ENCODE data around the gene EFHD2. TPM values are rescaled to one million over a fixed set of nuclear protein-coding genes. Genes with fewer than 3 reads are reported as not detected.
"Not testable (repeated sequence)": the region's sequence is repeated elsewhere in the genome, so short reads cannot be mapped to it uniquely, and the experiment has no call there.

The EFHD2 gene
- total and polyA plus RNA-seq, 9 donors, result 18.3 to 40.8 (median 33.3) TPM

GRCh38 chr1:15386164-15386749 is 23.4 kb upstream of the EFHD2 start:
- Histone ChIP-seq H3K27ac (ENCODE audit: low read length) (no peak overlapping the region), H3K9me3 (replicated peaks; ENCODE audit: control insufficient read depth, low read depth, low read length) (no peaks in the 10 kb centered on the region), H3K4me3 (ENCODE audit: low read length) (no peak overlapping the region), H3K4me1 (ENCODE audit: control insufficient read depth, insufficient read depth, low read length) (peaks cover 14% of the 10 kb centered on the region), H3K27me3 (ENCODE audit: control insufficient read depth, insufficient read depth, low read length) (peaks cover 26% of the 10 kb centered on the region), H3K36me3 (ENCODE audit: control insufficient read depth, insufficient read depth, low read length) (no peaks in the 10 kb centered on the region)
- WGBS (ENCODE audit: insufficient coverage), result 5% methylated on average over 12 of the region's 17 CpGs
- peak; percentile 37 for DNase-seq

GRCh38 chr1:15388201-15388880 is 21.3 kb upstream of the EFHD2 start:
- Histone ChIP-seq H3K27ac (ENCODE audit: low read length) (no peak overlapping the region), H3K4me3 (ENCODE audit: low read length) (no peak overlapping the region), H3K36me3 (ENCODE audit: control insufficient read depth, insufficient read depth, low read length) (no peaks in the 10 kb centered on the region), H3K27me3 (ENCODE audit: control insufficient read depth, insufficient read depth, low read length) (peaks cover 26% of the 10 kb centered on the region), H3K9me3 (replicated peaks; ENCODE audit: control insufficient read depth, low read depth, low read length) (no peaks in the 10 kb centered on the region), H3K4me1 (ENCODE audit: control insufficient read depth, insufficient read depth, low read length) (peaks cover 14% of the 10 kb centered on the region)
- no peak for DNase-seq
- 54% methylated on average over 10 of the region's 15 CpGs for WGBS (ENCODE audit: insufficient coverage)

- not testable (repeated sequence) for H3K9me3 ChIP-seq (replicated peaks; ENCODE audit: control insufficient read depth, low read depth, low read length); H3K4me1 ChIP-seq (ENCODE audit: control insufficient read depth, insufficient read depth, low read length); DNase-seq; H3K27ac ChIP-seq (ENCODE audit: low read length); H3K36me3 ChIP-seq (ENCODE audit: control insufficient read depth, insufficient read depth, low read length); H3K4me3 ChIP-seq (ENCODE audit: low read length)
- H3K27me3 ChIP-seq (ENCODE audit: control insufficient read depth, insufficient read depth, low read length), result peaks cover 23% of the 10 kb centered on the region
- WGBS (ENCODE audit: insufficient coverage), result 94% methylated on average over 6 of the region's 8 CpGs
Measured at GRCh38 chr1:15389828-15390227, 19.9 kb upstream of the EFHD2 start.

- Histone ChIP-seq H3K4me3 (ENCODE audit: low read length) (no peak overlapping the region), H3K36me3 (ENCODE audit: control insufficient read depth, insufficient read depth, low read length) (no peaks in the 10 kb centered on the region), H3K27me3 (ENCODE audit: control insufficient read depth, insufficient read depth, low read length) (peaks cover 19% of the 10 kb centered on the region), H3K27ac (ENCODE audit: low read length) (no peak overlapping the region), H3K9me3 (replicated peaks; ENCODE audit: control insufficient read depth, low read depth, low read length) (no peaks in the 10 kb centered on the region), H3K4me1 (ENCODE audit: control insufficient read depth, insufficient read depth, low read length) (peaks cover 9% of the 10 kb centered on the region)
- DNase-seq, result no peak
- WGBS (ENCODE audit: insufficient coverage), result 76% methylated on average over 8 of the region's 8 CpGs
Measured at GRCh38 chr1:15390667-15391066, 19.0 kb upstream of the EFHD2 start.

GRCh38 chr1:15391366-15391765 is 18.3 kb upstream of the EFHD2 start:
- no peak for DNase-seq
- Histone ChIP-seq H3K9me3 (replicated peaks; ENCODE audit: control insufficient read depth, low read depth, low read length) (no peaks in the 10 kb centered on the region), H3K4me1 (ENCODE audit: control insufficient read depth, insufficient read depth, low read length) (peaks cover 2% of the 10 kb centered on the region), H3K4me3 (ENCODE audit: low read length) (no peak overlapping the region), H3K27me3 (ENCODE audit: control insufficient read depth, insufficient read depth, low read length) (peaks cover 12% of the 10 kb centered on the region), H3K36me3 (ENCODE audit: control insufficient read depth, insufficient read depth, low read length) (no peaks in the 10 kb centered on the region), H3K27ac (ENCODE audit: low read length) (no peak overlapping the region)
- WGBS (ENCODE audit: insufficient coverage), result no CpG with 5 or more reads among the region's 4 CpGs

GRCh38 chr1:15393475-15394257 is 16.0 kb upstream of the EFHD2 start:
- DNase-seq, result no peak
- no peaks in the 10 kb centered on the region for H3K36me3 ChIP-seq (ENCODE audit: control insufficient read depth, insufficient read depth, low read length)
- H3K27me3 ChIP-seq (ENCODE audit: control insufficient read depth, insufficient read depth, low read length), result peaks cover 4% of the 10 kb centered on the region
- no peak overlapping the region for H3K27ac ChIP-seq (ENCODE audit: low read length)
- no peaks in the 10 kb centered on the region for H3K4me1 ChIP-seq (ENCODE audit: control insufficient read depth, insufficient read depth, low read length)
- no peaks in the 10 kb centered on the region for H3K9me3 ChIP-seq (replicated peaks; ENCODE audit: control insufficient read depth, low read depth, low read length)
- H3K4me3 ChIP-seq (ENCODE audit: low read length), result no peak overlapping the region
- 52% methylated on average over 8 of the region's 9 CpGs for WGBS (ENCODE audit: insufficient coverage)

GRCh38 chr1:15394258-15394690 is 15.4 kb upstream of the EFHD2 start:
- Histone ChIP-seq H3K9me3 (replicated peaks; ENCODE audit: control insufficient read depth, low read depth, low read length) (peaks cover under 1% of the 10 kb centered on the region), H3K27me3 (ENCODE audit: control insufficient read depth, insufficient read depth, low read length) (peaks cover 3% of the 10 kb centered on the region), H3K4me3 (ENCODE audit: low read length) (no peak overlapping the region), H3K27ac (ENCODE audit: low read length) (no peak overlapping the region), H3K36me3 (ENCODE audit: control insufficient read depth, insufficient read depth, low read length) (no peaks in the 10 kb centered on the region), H3K4me1 (ENCODE audit: control insufficient read depth, insufficient read depth, low read length) (no peaks in the 10 kb centered on the region)
- WGBS (ENCODE audit: insufficient coverage), result no CpG with 5 or more reads among the region's 3 CpGs
- no peak for DNase-seq

GRCh38 chr1:15397236-15397635 is 12.5 kb upstream of the EFHD2 start:
- Histone ChIP-seq H3K27ac (ENCODE audit: low read length) (no peak overlapping the region), H3K4me3 (ENCODE audit: low read length) (no peak overlapping the region), H3K36me3 (ENCODE audit: control insufficient read depth, insufficient read depth, low read length) (no peaks in the 10 kb centered on the region), H3K27me3 (ENCODE audit: control insufficient read depth, insufficient read depth, low read length) (peaks cover 3% of the 10 kb centered on the region), H3K4me1 (ENCODE audit: control insufficient read depth, insufficient read depth, low read length) (no peaks in the 10 kb centered on the region), H3K9me3 (replicated peaks; ENCODE audit: control insufficient read depth, low read depth, low read length) (peaks cover 9% of the 10 kb centered on the region)
- no CpG with 5 or more reads among the region's 2 CpGs for WGBS (ENCODE audit: insufficient coverage)
- no peak for DNase-seq

- no peak for DNase-seq
- Histone ChIP-seq H3K36me3 (ENCODE audit: control insufficient read depth, insufficient read depth, low read length) (no peaks in the 10 kb centered on the region), H3K27me3 (ENCODE audit: control insufficient read depth, insufficient read depth, low read length) (no peaks in the 10 kb centered on the region), H3K4me3 (ENCODE audit: low read length) (no peak overlapping the region), H3K4me1 (ENCODE audit: control insufficient read depth, insufficient read depth, low read length) (no peaks in the 10 kb centered on the region), H3K27ac (ENCODE audit: low read length) (no peak overlapping the region), H3K9me3 (replicated peaks; ENCODE audit: control insufficient read depth, low read depth, low read length) (peaks cover 9% of the 10 kb centered on the region)
- WGBS (ENCODE audit: insufficient coverage), result 90% methylated on average over 2 of the region's 2 CpGs
Measured at GRCh38 chr1:15399710-15400109, 10.0 kb upstream of the EFHD2 start.

GRCh38 chr1:15400627-15401026 is 9.1 kb upstream of the EFHD2 start:
- Histone ChIP-seq H3K4me1 (ENCODE audit: control insufficient read depth, insufficient read depth, low read length) (no peaks in the 10 kb centered on the region), H3K9me3 (replicated peaks; ENCODE audit: control insufficient read depth, low read depth, low read length) (peaks cover 9% of the 10 kb centered on the region), H3K36me3 (ENCODE audit: control insufficient read depth, insufficient read depth, low read length) (no peaks in the 10 kb centered on the region), H3K4me3 (ENCODE audit: low read length) (no peak overlapping the region), H3K27me3 (ENCODE audit: control insufficient read depth, insufficient read depth, low read length) (no peaks in the 10 kb centered on the region), H3K27ac (ENCODE audit: low read length) (no peak overlapping the region)
- no peak for DNase-seq
- 90% methylated on average over 2 of the region's 3 CpGs for WGBS (ENCODE audit: insufficient coverage)

Measured in muscle of leg (tissue), 11 donors.